ENCODE results near the gene RARS1.
A peak's percentile ranks its signal among the peaks of the same experiment; 100 is the strongest.

RARS1 gene

DNA sequence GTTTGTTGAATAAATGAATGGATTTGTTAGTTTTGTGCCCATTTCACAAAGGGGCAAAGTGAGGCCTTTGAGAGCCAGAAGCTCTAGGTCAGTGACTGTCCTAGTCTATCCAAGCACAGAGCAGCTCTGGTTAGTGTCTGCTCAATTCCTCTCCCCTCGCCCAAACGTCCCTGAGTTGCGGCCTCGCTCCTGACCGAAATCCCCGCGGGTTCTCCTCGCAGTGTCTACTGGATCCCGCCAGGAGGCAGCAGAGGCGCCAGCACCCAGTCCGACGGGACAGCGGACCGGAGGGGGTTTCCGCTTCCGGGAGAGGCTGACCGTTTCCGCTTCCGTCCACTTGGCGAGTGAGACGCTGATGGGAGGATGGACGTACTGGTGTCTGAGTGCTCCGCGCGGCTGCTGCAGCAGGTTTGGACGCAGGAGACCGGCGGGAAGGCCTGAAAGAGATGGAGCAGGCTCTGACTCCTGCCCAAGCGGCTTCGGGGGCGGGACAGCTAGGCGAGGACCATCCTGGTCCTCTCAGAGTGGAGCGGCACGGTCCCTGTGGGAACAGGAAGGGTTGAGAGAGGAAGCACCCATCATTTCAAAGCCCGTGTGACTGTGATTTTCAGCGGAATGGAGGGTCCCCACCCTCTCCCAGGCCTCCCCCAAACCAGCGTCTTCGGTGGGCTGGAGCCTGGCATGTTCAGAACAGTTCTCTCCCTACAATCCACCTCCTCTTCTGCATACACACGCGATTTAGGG, at the start of gene RARS1:
Gene RARS1 (plus strand): TSS at position 336 of the 744 bp plus-strand sequence. CDS start 28 bp downstream, at position 364.
- DNase-seq (ENCODE audit: low read depth), result peak; percentile 81

DNA sequence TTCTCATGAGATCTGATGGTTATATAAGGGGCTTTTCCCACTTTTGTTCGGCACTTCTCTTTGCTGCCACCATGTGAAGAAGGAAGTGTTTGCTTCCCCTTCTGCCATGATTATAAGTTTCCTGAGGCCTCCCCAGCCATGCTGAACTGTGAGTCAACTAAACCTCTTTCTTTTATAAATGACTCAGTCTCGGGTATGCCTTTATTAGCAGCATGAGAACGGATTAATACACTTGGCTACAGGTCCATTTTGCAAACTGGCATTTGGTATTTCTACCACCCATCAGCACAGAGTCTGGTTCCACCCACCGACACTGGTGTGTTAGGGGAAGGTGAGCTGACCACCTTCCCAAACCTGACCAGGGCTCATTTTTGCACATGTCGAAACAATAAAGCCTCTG, 47.9 kb upstream of the RARS1 start:
- DNase-seq (ENCODE audit: low read depth), result no peak

DNA sequence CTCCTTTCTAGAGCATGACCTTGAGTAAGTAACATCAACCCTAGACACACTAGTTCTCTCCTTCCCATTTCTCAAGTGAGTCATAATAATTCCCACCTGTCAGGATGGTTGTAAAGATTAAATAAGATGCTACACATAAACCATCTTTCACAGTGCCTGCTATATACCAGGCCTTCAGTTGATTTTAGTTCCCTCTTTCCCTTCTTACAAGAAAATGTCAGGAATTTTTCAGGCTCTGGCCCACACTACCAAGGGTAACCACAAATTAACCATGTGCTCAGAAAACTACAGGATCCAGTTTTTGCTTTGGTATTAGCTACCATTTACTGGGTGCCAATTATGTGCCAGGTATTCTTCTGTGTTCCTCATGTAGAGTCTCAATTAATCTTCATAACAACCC, 42.7 kb upstream of the RARS1 start:
- DNase-seq (ENCODE audit: low read depth), result no peak

DNA sequence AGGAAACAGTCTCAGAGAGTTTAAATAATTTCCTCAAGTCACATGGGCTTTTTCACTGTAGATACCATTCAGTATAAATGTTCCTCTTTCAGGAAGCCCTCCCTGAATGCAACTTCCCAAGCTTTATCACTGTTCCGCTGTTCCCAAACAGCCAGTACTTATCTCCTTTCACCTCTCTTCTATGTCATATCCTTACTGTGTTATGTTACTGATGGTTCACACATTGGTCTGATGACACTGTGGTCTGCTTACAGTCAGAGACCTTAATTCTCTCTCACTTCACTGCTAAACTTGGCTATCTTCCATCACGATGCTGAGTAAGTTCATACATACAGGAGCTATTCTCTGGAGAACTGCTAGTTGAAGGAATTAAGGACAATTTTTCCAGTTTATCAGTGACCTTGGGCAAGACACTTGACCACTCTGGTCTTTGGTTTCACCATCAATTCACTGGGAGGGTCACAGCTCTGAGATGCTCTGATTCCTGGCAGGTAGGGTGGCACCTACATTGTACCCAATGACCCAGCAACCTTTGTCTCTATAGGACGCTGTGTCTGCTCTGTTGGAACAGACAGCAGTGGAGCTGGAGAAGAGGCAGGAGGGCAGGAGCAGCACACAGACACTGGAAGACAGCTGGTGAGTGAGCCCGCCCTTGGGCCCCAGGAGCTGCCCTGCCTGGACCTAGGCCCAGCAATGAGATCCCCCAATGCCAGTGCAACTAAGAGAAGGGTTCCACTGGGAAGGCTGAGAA, 42.1 kb upstream of the RARS1 start:
- no peak for DNase-seq (ENCODE audit: low read depth)

DNA sequence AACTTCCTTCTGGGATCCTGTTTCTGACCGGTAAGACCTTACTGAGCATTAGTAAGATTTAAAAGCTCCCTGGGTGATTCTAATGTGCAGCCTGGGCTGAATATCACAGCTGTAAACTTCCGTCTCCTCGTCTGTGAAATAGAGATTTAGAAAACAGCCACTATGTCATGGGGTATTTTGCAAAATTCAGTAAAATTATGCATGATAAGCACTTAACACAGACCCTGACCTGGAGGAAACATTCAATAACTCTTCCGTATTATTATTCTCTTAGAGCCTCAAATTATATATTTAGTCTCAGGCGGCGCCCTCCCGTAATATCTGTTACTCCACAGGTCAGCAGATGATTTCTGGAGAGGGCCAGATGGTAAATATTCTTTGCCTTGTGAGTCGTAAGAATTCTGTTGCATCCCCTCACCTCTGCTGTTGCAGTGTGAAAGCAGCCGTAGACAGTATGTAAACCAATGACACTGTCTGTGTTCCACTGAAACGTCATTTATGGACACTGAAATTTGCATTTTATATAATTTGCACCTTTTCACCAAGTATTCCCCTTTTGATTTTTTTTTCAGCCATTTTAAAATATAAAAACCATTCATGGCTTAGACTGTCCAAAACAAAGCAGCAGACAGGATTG, 39.2 kb upstream of the RARS1 start:
- no peak for DNase-seq (ENCODE audit: low read depth)

DNA sequence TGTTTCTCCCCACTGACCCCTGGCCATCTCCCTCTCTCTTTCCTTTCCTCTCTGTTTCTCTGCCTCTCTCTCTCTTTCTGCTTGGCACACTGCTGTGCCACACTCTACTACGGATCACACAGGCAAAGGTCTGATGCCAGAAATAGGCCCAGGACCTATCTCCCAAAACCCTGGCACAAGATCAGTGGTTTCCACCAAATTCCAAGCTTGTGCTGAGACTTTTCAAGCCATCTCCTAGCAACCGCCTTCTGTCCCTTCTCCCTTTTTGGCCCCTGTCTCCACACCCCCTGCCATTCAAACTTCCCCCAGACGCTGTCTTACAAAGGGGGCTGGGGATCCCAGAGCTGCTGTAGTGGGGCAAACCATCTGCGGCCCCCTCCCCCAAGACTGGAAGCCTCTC, 38.5 kb upstream of the RARS1 start:
- DNase-seq (ENCODE audit: low read depth), result no peak

DNA sequence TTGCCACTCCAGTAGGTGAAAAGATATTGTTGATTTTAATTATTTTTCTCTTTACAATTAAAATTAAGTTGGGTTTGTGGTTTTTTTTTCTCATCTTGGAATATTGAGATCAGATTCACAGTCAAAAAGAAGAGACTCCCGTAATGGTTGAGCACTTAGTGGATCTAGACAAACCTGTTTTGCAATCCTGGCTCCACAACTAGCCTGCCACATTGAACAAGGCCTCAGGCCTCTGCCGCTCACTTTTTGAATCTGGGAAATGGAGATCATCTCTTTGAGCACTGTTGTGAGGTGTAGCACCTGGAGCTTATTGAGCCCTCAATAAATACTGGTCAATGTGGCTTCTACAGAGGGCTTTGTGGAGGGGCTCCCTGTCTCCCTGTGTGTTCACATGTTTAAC, 37.1 kb upstream of the RARS1 start:
- DNase-seq (ENCODE audit: low read depth), result no peak

DNA sequence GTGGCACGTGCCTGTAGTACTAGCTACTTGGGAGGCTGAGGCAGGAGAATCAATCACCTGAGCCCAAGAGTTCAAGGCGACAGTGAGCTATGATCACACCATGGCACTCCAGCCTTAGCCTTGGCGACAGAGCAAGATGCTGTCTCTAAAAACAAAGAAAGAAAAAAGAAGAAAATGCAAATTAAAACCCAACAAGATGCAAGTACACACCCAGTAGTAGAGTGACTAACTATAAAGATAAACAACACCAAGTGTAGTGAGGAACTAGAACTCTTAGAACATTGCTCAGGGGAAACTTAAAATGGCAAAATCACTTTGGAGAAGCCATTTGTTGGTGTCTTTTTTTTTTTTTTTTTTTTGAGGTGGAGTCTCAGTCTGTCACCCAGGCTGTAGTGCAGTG, 34.7 kb upstream of the RARS1 start:
- DNase-seq (ENCODE audit: low read depth), result no peak

DNA sequence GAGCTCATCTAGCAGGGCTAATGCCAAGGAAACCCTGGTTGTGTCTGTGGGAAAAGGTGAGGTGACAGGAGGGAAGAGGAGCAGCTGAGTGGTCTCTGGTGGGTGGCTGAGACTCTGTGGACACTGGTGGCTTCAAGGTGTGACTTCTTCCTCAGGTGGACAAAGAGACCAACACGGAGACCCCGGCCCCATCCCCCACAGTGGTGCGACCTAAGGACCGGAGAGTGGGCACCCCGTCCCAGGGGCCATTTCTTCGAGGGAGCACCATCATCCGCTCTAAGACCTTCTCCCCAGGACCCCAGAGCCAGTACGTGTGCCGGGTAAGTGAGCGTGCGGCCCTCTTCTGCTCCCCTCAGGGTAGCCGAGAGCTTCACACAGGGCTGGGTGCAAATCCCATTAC, 31.1 kb upstream of the RARS1 start:
- DNase-seq (ENCODE audit: low read depth), result no peak

DNA sequence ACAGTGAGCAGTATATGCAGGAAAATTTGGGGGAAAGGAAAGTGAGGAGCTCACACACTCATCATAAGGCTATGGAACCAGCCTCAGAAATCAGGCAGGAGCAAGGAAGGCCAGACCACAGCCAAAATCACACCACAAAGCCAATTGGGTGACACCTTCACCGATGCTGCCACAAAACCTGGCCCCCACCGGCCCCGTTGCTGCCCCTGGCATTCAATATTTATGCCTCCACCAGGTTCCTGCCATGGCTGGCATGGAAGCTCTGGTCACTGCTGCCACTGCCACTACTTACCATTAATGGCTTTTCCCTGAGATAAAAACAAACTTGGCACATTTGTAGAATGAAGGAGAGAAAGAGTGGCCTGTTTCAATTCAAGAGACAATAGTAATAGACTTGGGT, 28.7 kb upstream of the RARS1 start:
- DNase-seq (ENCODE audit: low read depth), result no peak

DNA sequence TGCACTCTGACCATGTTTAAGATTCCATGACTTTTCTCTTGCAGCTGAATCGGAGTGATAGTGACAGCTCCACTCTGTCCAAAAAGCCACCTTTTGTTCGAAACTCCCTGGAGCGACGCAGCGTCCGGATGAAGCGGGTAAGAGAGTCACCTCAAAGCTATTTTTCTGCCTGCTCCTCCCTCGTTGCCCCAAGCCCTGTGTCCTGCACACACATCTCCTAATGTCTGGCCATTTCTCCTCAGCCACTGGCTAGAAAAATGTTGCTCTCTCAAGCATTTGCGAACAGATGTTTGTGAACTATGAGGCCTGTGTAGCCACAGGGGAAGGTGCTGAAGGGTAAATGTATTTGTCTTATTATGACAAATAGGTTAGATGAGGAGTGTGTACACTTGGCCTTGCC, 25.7 kb upstream of the RARS1 start:
- no peak for DNase-seq (ENCODE audit: low read depth)

DNA sequence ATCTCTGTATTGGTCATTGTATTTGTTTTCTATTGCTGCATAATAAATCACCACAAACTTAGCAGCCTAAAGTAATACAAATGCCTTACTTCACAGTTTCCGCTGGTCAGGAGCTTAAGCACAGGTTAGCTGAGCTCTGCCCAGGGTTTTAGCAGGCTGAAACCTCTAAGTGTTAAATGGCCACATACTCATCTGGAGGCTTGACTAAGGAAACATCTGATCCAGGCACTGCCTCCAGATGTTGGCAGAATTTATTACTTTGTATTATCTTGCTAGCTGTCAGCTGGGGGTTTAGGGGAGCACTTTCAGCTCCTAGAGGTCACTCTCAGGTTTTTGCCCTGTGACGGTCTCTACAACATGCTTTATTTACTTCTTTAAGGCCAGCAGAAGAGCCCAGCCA, 23.2 kb upstream of the RARS1 start:
- DNase-seq (ENCODE audit: low read depth), result no peak

DNA sequence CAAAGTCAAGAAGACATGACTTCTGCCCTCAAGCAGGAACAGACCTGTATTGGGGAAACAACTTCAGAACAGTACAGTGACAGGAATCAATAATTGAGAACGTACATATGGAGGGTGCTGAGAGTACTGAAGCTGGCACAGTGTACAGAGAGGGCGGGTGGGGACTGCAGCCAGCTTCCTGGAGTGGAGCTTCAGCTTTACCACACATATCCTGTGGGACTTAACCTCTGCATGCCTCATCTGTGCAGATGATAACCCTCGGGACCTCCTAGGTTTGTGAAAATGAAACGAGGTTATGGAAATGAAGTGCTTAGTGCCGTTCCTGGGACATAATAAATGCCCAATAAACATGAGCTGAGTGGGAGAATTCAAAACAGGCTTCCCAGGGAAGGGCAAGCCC, 22.1 kb upstream of the RARS1 start:
- no peak for DNase-seq (ENCODE audit: low read depth)

DNA sequence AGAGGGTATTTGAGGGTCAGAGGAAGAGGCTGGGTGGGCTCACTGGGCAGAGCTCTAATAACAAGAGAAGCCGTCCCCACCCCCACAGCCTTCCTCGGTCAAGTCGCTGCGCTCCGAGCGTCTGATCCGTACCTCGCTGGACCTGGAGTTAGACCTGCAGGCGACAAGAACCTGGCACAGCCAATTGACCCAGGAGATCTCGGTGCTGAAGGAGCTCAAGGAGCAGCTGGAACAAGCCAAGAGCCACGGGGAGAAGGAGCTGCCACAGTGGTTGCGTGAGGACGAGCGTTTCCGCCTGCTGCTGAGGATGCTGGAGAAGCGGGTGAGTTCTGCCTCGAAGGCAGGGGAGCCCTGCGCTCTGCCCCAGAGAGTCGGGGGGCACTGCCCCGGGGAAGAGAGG, 21.6 kb upstream of the RARS1 start:
- DNase-seq (ENCODE audit: low read depth), result no peak

DNA sequence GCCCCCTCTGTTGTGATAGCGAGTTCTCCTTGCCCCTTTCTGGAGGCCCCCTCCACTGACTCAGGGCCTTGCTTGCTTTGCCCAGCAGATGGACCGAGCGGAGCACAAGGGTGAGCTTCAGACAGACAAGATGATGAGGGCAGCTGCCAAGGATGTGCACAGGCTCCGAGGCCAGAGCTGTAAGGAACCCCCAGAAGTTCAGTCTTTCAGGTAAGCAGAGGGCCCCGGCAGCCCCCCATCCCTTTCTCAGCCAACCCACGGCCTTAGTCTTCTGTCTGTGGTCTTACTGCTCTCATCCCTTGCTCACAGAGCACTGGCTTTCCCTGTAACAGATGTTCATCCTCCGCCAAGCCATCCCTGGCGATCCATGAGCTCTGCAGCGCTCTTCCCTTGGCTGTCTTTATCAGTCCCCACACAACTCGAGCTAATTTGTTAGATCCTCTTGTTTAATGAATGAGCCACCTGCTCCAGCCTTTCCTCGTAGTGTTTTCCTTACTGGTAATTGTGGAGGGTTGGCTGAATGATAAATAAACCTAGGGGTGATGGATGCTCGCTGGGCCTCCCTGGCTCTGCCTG, 18.4 kb upstream of the RARS1 start:
- DNase-seq (ENCODE audit: low read depth), result no peak

DNA sequence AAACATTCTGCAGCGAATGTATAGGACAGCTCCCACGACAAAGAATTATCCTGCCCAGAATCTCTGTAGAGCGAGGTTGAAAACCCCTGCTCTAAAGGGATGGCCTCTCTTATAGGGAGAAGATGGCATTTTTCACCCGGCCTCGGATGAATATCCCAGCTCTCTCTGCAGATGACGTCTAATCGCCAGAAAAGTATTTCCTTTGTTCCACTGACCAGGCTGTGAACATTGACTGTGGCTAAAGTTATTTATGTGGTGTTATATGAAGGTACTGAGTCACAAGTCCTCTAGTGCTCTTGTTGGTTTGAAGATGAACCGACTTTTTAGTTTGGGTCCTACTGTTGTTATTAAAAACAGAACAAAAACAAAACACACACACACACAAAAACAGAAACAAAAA, 17.4 kb upstream of the RARS1 start:
- no peak for DNase-seq (ENCODE audit: low read depth)

DNA sequence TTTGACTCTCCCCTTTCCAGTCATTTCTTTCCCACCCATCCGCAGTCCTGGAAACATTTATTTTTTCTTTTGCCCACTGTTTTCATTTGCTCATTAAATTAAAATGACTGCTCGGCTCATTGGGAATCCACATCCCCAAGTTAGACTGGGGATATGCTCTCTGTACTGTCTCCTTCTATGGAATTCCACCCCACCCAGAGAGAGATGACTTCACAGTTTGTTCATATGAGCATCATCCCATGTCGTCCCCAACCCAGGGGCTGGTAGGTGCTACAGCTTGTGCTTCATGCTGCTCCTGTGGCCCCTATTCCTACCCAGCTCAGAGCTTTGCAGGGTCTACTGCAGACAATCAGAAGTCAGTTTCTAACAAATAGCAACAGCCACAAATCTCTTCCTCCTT, 16.5 kb upstream of the RARS1 start:
- no peak for DNase-seq (ENCODE audit: low read depth)

DNA sequence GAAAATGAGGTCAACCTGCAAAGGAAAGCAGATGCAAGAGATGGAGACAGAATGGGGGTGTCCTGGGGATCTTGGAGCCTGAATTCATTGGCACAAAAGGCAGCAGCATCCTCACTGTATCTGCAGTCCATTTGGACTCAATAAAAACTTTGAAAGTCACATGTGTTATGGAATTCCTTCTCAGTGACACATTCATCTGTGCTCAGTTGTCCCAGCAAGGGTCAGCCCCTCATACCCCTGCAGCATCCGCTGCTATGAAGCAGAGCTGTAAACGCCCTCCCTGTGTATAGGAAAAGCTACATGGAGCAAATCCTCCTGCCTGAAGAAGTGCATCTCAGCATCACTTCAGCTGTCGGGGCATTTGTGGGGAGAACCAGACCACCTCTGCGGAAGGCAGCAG, 14.5 kb upstream of the RARS1 start:
- no peak for DNase-seq (ENCODE audit: low read depth)

DNA sequence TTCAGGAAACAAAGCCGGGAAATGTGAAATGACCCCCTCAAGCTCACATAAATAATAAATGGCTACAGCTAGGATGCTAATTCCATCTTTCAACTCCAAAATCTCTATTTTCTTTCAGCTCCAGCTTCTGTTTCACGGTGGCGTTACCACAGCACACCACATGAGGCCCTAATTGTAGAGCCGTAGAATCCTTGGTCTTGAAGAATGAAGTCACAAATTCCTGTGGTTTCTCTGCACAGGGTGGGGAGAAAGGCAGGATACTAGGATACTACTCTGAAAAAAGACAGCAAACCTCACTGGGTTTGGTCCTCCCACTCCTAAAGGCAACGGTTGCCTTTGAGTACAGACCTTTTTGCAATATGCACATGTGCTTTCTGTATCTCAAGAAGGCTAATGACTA, 13.9 kb upstream of the RARS1 start:
- no peak for DNase-seq (ENCODE audit: low read depth)

DNA sequence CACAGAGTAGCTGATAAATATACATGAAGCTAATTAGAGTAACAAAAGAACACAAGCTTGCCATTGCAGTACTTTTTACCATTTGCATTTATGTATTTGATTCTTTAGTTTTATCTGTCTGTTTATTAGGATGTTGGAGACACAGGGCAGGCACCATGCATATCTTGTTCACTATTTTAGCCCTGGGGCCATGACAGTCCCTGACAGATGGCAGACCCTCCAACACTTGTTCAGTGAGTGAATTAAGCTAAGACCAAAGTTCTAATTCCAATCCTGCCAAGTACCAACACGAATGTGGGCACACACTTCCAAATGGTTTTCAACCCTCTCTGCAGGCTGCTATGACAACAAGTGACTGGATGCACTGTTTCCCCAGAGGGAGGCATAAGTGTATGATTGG, 12.0 kb upstream of the RARS1 start:
- DNase-seq (ENCODE audit: low read depth), result no peak

DNA sequence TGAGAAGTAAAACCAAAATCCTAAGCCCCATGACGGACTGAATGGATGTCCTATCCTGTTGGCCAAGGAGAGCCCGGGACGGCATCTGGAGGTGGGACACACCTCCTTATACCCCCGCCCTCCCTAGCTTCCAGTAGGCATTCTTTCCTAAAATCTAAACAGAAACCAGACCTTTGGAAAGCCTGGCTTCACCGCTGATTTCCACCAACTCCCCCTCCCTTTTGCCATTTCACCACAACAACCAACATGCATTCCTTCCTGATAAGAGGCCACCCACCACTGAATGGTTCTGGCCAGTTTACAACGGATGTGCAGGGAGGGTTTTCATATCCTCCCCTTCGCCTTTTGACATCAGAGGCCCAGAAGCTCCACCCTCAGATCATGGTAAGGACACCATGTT, 9.2 kb upstream of the RARS1 start:
- no peak for DNase-seq (ENCODE audit: low read depth)

DNA sequence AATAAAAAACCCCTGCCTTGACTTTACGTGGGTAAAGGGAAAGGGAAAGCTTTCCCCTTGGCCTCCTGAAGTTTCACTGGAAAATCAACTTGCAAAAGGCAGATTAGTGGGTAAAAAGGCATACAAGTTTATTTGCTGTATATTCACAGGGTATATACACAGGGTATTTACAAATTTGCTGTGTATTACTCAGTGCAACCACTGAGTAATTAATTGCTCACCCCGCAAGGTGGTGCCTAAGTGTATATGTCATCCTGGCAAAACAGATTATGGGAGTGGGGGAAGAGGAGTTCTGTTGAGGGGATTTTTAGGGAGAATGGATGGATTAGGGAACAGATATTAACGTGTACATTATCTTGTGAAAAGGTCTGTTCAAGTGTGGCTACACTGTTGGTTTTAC, 7.1 kb upstream of the RARS1 start:
- DNase-seq (ENCODE audit: low read depth), result no peak

DNA sequence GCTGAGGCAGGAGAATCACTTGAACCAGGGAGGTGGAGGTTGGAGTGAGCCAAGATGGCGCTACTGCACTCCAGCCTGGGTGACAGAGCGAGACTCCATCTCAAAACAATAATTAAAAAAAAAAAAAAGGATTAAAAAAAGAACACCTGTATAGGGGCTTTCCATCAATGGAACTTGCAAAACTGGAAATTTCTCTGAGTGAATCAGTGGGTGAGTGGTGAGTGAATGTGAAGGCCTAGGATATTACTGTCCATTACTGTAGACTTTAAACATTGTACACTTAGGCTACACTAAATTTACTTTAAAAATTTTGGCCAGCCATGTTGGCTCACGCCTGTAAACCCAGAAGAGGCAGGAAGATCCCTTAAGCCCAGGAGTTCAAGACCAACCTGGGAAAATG, 5.7 kb upstream of the RARS1 start:
- no peak for DNase-seq (ENCODE audit: low read depth)

All from stimulated activated CD8-positive, alpha-beta memory T cell treated with anti-CD3 and anti-CD28 coated beads, Interleukin-12 subunit alpha, Interleukin-12 subunit beta, amount 100 ng/mL, for 4 hours (primary cell).